Caki2 (cell line): ENCODE results near the gene CD300LF. TPM values are rescaled to one million over a fixed set of nuclear protein-coding genes. Genes with fewer than 3 reads are reported as not detected.

ENCODE experiments used
- DNase-seq: peaks from one replicate; pipeline ENCODE4 v3.0.0-alpha.2; 2015; ENCODE audit warnings: low read depth
- in situ Hi-C: cut with HindIII; loops from 2 replicates; pipeline ENCODE4 v1.10.0; 2016; ENCODE audit warnings: low sequenced_read_pairs, low pct_unique_long_range_greater_than_20kb, mixed read lengths
- total RNA-seq: library from RNA; depleted of rRNA; stranded (reverse); fragments of >200 nt; shearing (Covaris generic); gene quantifications from 2 replicates; pipeline ENCODE4 v1.2.3, GENCODE V29; 2014; ENCODE audit warnings: low replicate concordance; rRNA removed

Gene CD300LF
- total RNA-seq: not detected in 2 replicates

DNA sequence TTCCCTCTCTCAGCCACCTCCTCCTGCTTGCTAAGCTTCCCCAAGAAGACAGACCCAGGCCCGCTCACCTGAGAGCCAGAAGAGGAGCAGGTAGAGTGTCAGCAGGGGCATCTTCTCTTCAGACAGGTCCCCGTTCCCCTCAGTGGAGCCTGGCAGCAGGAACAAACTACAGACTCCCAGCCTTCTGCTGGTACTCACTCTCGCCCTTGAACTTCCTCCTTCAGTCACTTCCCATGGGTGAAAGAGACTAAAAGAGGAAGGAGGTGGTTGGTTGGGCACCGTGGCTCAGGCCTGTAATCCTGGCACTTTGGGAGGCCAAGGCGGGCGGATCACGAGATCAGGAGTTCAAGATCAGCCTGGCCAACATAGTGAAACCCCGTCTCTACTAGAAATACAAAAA, at the start of gene CD300LF:
Gene CD300LF, minus strand, starts transcription at position 168 of the 400 bp plus-strand sequence. Its CDS starts 57 bp downstream, at position 111.
- in situ Hi-C loops: no loop called here
- DNase-seq: no peak

DNA sequence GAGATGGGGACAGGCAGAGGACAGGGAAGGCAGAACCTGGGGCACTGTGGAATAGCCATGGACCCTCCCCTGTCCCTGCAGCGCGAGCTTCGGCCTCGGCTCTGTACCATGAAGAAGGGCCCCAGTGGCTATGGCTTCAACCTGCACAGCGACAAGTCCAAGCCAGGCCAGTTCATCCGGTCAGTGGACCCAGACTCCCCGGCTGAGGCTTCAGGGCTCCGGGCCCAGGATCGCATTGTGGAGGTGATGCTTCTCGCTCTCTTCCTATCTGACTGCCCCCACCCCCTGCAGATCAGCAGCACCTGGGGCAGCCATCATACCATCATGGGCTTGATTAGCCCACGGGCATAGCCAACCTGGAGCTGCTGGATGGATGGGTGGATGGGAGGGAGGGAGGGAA, 49.2 kb upstream of the CD300LF start:
- in situ Hi-C loops: no loop called here
- DNase-seq: no peak

DNA sequence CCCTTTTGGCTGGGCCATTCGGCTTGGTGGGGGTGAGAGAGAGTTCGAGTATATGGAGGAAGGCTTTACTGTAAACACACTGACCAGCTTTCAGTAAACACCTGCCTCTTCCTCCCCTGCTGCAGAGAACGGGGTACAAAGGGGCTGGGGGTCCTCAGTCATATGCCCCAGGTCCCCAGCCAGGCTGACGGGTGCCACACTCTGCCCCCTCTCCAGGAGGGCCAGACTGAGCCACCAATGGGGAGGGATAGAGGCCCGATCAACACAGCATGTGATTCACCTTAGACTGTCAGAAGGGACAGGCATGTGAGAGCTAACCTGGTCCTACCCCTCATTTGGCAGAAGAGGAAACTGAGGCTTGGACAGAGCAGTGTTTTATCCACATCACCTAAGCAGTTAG, 48.7 kb upstream of the CD300LF start:
- in situ Hi-C loops: no loop called here
- no peak for DNase-seq

DNA sequence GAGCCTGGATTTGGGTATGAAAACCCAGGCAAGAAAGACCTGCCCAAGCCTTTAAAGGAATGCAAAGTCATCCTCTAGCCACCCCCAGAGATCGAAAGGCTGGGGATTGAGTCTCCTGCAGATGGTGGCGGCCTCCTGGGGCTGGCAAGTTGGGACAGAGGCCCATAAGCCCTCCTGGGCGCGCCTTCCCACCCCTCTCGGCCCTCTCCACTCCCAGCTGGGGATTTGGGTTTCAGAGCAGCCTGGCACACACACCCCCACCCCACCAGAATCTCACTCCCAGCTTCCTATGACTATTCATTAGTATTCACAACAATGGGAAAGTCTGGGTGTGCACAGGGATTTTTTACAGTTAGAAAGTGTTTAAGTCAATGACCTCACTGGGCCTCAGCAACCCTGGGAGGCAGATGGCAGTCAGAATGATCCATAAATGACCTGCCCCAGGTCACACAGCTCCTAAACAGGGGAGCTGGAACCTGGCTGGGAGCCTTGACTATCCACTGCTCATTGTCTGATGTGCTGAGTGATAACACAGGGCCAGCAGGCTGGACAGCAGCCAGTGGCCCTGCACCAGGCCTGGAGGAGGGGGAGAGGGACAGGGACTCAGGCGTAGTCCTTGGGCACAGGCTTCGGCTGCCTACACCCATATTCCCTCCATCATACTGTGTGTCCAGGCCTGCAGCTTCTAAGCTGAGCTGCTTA, 47.8 kb upstream of the CD300LF start:
- no peak for DNase-seq
- in situ Hi-C loops: no loop called here

DNA sequence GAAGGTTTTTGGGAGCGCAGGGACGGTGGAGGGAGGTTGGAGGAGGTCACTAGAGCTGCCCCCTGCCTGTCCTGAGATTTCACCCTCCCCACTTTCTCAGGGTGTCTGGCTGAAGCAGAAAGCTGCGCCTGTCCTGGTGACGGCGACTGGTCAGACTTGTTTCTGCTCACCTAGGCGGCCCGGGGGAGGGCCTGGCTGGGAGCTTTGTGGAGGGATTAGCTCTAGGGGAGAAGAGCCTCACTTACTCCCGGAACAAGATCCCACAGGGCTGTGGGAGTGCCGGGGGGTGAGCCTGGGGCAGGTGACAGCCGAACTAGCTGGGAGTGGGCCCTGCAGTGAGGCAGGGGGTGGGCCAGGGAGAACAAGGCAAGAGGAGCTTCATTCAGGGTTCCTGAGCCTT, 47.2 kb upstream of the CD300LF start:
- DNase-seq: no peak
- in situ Hi-C loops: no loop called here

DNA sequence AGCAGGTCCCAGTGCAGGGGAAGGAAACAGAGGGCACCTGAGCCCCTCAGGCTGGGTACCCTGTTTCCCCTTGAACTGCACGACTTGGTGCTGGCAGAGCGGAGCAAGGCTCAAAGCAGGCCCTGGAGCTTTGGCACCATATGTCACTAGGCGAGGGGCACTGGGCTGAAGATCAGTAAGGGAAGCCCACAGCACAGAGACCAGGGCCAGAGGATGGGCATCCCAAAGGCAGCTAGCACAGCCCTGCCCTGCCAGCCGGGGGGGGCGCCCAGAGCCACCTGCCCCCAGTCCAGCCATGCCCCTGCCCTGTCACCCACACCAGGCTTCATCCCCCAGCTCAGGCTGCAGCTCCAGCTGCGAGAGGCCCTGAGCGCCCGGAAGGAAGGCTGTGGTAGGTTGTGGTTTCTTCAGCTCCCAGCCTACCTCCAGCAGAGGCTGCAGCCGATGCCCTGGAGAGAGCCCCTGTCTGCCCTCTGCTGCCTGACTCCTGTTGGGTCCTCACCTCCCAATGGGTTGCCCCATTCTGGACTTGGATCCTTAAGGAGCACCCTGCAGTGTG, 46.6 kb upstream of the CD300LF start:
- no peak for DNase-seq
- in situ Hi-C loops: no loop called here

DNA sequence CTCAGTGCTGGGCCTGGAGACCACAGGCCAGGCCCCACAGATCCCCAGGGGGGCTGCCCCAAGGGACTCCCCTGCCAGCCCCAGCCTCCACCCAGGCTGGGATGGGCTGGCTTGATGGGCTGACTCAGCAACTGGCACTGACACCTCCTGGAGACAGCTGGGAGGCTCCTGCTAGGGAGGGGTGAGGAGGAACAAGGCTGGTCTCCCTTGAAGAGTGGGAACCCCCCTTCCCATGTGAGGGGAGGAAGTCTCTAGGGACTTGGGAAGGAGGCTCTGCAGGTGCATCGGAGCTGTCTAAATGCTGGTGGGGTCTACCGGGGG, 46.1 kb upstream of the CD300LF start:
- DNase-seq: no peak
- in situ Hi-C loops: no loop called here

DNA sequence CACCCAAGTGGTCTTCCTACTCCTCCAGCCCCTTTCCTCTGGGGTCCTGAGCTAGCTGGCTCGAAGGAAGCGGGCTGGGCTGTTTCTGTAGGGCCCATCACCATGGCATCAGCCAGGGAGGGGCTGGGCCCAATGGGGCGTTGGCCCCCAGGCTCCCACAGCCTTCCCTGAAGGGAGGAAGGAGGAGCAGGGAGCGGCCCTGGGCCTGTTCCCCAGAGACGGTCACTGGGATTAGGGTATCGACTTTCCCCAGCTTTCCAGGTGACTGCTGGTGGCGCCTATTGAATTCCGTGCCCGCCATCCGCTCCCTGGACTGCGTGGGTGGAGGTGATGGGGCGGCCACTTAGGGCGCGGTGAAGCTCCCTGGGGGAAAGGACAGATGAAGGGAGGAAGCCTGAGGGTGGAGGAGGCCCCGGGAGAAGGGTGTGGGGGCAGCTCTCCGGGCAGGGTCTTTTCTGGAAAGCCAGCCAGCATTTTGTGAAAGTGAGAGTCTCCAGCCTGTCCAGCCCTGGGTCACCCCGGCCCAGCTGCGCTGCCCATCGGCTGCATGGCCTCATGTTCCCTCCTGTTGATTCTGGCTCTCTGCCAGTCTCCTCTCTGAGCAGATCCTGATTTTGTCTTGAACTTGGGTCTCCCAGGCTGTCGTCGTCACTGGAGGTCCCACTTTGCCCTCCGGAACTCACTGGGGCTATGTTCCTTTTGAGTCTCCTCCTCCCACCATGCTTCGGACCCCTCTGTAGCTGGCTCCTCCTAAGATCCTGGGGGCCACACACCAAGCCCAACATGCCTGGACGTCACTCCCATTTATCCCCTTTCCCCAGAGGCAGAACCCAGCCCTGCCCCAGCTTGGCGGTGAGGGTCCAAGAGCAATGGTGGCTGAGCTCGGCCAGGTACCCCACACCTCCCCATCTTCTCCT, 45.5 kb upstream of the CD300LF start:
- DNase-seq: no peak
- in situ Hi-C loops: no loop called here

DNA sequence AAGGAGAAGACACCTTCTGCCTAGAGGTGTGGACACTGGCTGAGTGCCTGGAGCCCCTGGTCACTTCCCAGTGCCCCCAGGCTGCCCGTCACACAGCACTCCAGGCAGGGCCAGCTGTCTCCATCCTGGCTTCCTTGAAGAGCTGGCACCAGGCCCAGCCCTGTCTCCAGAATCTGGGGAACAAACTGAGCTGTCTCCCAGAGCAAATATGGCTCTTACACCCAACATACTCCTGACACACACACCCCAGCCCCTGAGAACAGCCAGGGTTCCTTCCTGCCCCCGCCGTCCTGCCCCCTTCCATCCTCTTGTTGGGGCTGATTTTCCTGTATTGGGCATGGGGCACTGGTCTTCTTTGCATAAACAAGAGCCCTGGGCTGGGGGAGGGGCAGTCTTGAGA, 44.8 kb upstream of the CD300LF start:
- in situ Hi-C loops: no loop called here
- no peak for DNase-seq

DNA sequence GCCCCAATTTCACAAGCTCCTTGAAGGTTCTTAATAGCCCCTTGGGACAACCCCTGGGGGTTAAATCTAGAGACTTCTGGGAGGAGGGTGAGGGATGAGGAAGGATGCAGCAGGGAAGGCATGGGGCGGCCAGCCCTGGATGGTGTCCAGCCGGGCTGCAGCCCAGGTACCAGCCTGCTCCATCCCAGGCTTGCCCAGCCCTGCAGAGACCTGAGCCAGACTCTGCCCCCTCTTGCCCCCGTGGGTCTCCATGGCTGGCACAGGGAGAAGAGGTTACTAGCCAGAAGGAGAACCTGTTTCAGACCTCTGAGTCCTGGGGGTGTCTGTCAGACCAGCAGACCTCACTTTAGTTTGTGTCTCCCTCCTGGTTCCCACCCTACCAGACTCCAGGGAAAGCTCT, 44.2 kb upstream of the CD300LF start:
- in situ Hi-C loops: no loop called here
- no peak for DNase-seq

DNA sequence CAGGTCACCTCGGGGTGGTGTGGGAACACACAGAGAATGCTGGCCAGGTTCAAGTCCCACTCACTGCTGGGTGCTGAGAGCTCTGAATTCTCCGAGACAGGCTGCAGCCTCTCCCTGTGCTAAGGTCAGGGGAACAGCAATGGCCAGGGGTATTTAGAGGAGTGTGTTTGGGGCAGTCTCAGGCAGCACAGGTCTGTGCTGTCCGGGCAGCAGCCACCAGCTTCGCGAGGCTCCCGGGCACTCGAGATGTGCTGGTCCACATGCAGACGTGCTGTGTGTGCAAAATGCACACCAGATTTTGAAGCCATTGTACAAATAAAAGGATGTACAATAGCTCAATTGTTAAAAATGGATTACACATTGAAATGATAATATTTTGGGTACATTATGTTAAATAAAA, 42.8 kb upstream of the CD300LF start:
- in situ Hi-C loops: no loop called here
- no peak for DNase-seq

DNA sequence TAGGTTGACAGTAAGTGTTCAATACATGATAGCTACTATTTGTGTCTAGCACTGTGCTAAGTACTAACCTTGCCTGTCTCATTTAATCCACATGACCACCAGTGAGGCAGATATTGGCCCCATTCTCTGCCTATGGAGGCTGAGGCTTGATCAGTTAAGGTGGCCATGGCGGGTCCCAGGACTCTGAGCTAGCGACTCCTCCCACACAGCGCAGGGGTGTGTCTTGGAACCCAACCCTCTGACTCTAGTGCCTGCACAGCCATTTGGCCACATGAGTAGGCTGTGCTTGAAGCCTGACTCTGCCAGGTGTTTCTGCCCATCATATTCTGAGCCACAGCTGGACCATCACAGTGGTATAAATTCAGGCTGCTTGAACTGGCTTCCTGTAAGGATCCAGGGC, 42.1 kb upstream of the CD300LF start:
- no peak for DNase-seq
- in situ Hi-C loops: no loop called here

DNA sequence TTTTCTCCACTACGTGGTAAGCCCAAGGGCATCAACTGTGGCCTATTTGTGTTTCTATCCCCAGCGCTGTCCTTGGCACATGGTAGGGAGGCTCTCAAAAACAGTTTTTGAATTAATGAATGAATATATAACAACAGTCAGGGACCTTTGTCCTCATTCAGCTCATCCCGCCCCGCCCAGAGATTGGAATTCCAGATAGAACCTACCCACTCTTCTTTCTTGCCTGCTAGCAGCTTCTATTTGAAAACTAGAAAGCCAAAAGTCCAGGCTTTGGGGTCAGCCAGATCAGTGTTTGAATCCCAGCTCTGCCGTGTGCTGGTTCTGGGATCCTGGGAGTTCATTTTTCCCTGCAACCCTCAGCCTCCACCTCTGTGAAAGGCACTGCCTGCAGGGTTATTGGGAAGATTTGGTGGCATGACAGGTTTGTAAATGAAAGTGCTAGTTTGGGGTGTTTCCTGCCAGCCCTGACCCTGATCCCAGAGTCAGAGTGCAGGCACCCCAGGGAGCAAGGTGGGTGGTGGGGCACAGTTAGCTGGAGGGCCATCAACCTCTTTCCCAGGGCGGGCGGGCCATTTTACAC, 40.2 kb upstream of the CD300LF start:
- in situ Hi-C loops: no loop called here

DNA sequence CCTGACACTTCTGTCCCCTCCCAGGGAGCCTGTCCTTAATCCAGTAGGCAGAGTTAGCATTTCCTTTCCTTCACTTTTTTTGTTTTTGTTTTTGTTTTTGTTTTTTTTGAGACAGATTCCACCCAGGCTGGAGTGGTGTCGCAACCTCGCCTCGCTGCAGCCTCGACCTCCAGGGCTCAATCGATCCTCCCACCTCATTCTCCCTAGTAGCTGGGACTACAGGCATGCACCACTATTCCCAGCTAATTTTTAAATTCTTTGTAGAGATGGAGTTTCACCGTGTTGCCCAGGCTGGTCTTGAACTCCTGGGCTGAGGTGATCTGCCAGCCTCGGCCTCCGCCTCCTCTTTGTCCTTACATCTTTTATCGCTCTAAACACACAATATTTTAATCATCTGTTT, 39.7 kb upstream of the CD300LF start:
- in situ Hi-C loops: no loop called here
- DNase-seq: no peak

More for the DNA sequence above, 40.2 kb upstream of the CD300LF start:
- no peak for DNase-seq

DNA sequence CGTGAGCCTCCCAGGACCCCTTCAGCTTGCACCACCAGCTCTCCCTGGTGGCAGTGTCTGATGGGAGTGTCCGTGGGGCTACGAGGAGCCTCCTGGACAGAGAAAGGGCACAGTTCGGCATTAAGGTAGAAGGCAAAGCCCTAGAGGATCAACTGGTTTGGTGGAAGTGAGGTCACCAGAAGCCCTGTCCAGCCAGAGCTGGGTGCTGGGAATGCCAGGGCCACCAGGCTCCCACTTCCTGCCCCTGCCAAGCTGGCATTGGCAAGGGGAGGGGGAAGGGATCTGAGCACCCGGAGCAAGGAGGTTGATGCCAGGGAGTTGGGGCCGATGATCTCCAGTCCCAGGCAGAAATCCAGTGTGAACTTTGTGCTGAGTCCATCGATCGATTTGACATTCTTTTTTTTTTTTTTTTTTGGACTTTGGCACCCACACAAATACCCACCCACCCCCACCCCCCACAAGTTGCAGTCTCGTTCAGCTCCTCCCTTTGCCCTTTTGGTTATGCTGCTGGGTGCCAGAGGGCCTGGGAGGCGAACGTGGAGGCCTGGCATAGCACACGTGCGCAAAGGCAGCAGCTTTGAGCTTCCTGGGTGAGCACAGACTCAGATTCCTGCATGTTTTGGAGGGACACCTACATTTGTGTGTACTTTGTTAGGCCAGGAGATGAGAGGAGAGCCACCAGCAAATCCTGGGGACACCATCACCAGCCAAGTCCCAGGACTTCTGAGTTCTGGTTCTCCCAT, 37.8 kb upstream of the CD300LF start:
- DNase-seq: no peak
- in situ Hi-C loops: no loop called here

DNA sequence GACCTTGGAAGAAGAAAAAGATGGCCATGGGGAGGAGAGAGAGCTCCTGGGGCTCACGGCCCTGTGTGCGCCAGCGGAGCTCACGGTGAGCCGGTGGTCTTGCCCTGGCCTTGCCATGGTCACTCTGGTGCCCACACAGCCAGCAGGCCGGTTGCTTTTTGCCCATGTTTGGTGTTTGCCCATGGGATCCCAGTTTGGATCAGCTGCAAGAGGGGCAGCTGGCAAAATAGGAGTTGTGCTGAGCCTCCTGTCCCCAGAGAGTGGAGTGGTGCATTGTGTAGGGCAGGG, 37.3 kb upstream of the CD300LF start:
- no peak for DNase-seq
- in situ Hi-C loops: no loop called here

DNA sequence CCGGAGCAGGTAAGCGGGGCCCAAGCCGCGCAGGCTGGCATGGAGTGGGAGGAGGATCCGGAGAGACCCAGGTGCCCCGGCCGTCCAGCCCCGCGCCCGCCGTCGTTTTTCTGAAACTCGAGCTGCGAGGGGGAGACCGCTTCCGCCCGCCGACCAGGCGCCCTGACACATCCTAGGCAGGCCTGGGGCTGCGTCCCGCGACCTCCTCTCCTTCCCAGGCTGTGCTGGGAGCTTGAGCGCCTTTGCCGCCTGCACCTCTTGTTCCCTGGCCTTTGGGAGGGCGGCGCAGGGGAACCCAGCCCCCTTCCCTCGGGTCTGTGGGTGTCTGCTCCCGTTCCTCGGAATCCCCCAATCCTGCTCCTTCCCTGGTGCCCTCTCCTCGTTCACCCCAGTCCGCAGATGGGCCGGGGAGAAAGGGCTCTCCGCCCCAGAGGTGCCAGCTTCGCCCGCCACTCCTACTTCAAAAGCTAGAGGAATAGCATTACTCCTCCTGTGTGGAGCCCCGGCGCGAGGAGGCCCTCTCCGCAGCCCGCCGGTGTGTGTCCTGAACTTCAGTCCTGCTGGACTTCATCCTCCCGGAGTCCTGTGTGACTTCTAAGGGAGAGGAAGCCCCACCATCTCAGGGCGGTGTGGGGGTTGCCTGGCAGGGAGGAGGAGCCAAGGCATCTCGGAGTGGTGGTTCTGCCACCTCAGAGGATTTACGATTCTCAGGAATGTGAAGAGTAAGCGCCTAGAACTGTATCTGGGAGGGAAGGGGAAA, 36.7 kb upstream of the CD300LF start:
- DNase-seq: no peak

More for the DNA sequence above, 36.7 kb upstream of the CD300LF start:
- in situ Hi-C loops: no loop called here
